GM23248 (cell line): ENCODE measurements around the gene WFDC1. TPM values are rescaled to one million over a fixed set of nuclear protein-coding genes. Genes with fewer than 3 reads are reported as not detected.

Experiments
- DNase-seq: peaks from one replicate; pipeline ENCODE4 v3.0.0-alpha.2; 2015
- H2AFZ ChIP-seq: fragments of 200-600 bp; sonication (generic); 2 replicates; pipeline ENCODE4 v1.6.1; 2016; ENCODE audit warnings: antibody characterized with exemption
- H3F3A ChIP-seq: fragments of 200-600 bp; sonication (generic); 2 replicates; pipeline ENCODE4 v1.6.1; 2016; ENCODE audit warnings: mild to moderate bottlenecking, antibody characterized with exemption, mixed run types; ENCODE audit not compliant: insufficient read depth
- H3K27ac ChIP-seq: fragments of 200-600 bp; sonication (generic); 2 replicates; pipeline ENCODE4 v1.5.1; 2016; ENCODE audit warnings: mild to moderate bottlenecking
- H3K27me3 ChIP-seq: fragments of 200-600 bp; sonication (generic); replicated peaks from 2 replicates; pipeline ENCODE4 v1.6.1; 2016; ENCODE audit warnings: mild to moderate bottlenecking; ENCODE audit not compliant: insufficient read depth
- H3K36me3 ChIP-seq: fragments of 200-600 bp; sonication (generic); 2 replicates; pipeline ENCODE4 v1.6.1; 2016; ENCODE audit warnings: low read depth, mild to moderate bottlenecking
- H3K4me1 ChIP-seq: fragments of 200-600 bp; sonication (generic); 2 replicates; pipeline ENCODE4 v1.6.1; 2016; ENCODE audit warnings: mild to moderate bottlenecking; ENCODE audit not compliant: insufficient read depth
- H3K4me2 ChIP-seq: fragments of 200-600 bp; sonication (generic); one replicate; pipeline ENCODE4 v1.6.1; 2016; ENCODE audit warnings: mild to moderate bottlenecking; ENCODE audit not compliant: unreplicated experiment
- H3K4me3 ChIP-seq: fragments of 200-600 bp; sonication (generic); 2 replicates; pipeline ENCODE4 v1.5.1; 2016; ENCODE audit warnings: mild to moderate bottlenecking
- H3K79me2 ChIP-seq: fragments of 200-600 bp; sonication (generic); 2 replicates; pipeline ENCODE4 v1.6.1; 2016; ENCODE audit warnings: mild to moderate bottlenecking; ENCODE audit not compliant: insufficient read depth
- H3K9ac ChIP-seq: fragments of 200-600 bp; sonication (generic); 2 replicates; pipeline ENCODE4 v1.6.1; 2016; ENCODE audit warnings: mild to moderate bottlenecking
- H3K9me2 ChIP-seq: fragments of 200-600 bp; sonication (generic); 2 replicates; pipeline ENCODE4 v1.6.1; 2016; ENCODE audit warnings: mixed run types, mild to moderate bottlenecking, moderate library complexity; ENCODE audit not compliant: insufficient read depth
- H3K9me3 ChIP-seq: fragments of 200-600 bp; sonication (generic); one replicate; pipeline ENCODE4 v1.6.1; 2017; ENCODE audit warnings: low read depth
- H4K20me1 ChIP-seq: fragments of 200-600 bp; sonication (generic); 2 replicates; pipeline ENCODE4 v1.6.0; 2016; ENCODE audit not compliant: insufficient read depth
- EZH2 ChIP-seq: fragments of 200-600 bp; sonication (generic); IDR thresholded peaks from 2 replicates; pipeline ENCODE4 v1.6.1; 2018; ENCODE audit warnings: antibody characterized with exemption, mild to moderate bottlenecking; ENCODE audit not compliant: insufficient read depth, poor library complexity, severe bottlenecking
- EZH2phosphoT487 ChIP-seq: fragments of 200-600 bp; sonication (generic); IDR thresholded peaks from 2 replicates; pipeline ENCODE4 v1.6.1; 2018; ENCODE audit warnings: antibody characterized with exemption, moderate library complexity, mild to moderate bottlenecking, low read depth; ENCODE audit not compliant: insufficient read depth
- WGBS, 2 experiments: methylation state at CpG; one replicate each; pipeline ENCODE4 v1.1.6; 2015 to 2017; ENCODE audit warnings: low lambda C conversion rate in 2 of 2, low coverage in 1 of 2; ENCODE audit errors: missing lambda C conversion rate in 2 of 2; 5-methylcytosine and 5-hydroxymethylcytosine counted together
- in situ Hi-C: fragments of 300-500 bp; cut with MboI; formaldehyde crosslinking; loops from 2 replicates; pipeline ENCODE4 v1.15.0; 2020
- polyA plus RNA-seq: library from polyadenylated mRNA; unstranded; fragments of >200 nt; fragmentation: Nextera tagmentation; extraction: Ambion mirVana; gene quantifications from 2 replicates; pipeline ENCODE4 v1.2.1, GENCODE V29; 2016
- total RNA-seq: library from RNA; depleted of rRNA; stranded (reverse); fragments of >200 nt; shearing (Covaris generic); gene quantifications from 2 replicates; pipeline ENCODE4 v1.2.3, GENCODE V29; 2014

The WFDC1 gene
- total and polyA plus RNA-seq, 2 experiments from 2014 or later, result 0.35 to 0.76 TPM

DNA sequence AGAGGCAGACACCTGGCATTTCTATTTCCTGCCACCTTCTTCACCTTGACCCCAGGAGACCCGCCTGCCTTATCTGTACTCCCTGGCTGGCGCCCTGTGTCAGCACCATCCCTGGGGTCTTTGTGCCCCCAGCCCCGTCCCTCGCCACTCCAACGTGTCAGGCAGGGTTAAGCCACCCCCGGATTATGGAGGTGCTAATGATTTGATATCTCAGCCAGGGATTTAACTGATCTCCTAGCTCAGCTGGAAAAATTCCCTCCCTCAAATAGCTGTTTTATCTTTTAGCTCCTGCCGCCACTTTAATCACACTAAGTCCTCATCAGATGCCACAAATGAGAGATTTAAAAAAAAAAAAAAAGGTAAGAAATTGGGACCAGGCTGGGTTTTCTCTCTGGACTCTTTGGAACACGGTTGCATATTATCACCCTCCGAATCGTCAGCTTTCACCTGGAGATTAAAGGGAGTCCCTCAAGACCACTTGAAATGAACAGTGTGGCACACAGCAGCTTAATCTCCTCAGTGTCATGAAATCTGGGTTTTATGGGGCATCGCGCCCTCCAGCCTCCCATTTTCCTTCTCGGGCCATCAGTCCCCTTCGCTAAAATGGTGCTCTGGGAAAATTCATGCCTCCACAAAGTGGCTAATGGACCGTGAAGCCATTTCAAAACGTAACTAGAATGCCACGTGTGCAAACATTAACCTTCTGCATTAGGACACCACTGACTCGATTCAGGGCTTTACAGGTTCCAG, 26.2 kb upstream of the WFDC1 start:
- 50 to 51% methylated on average over 18 of the region's 18 CpGs for WGBS, 2 experiments
- Histone ChIP-seq H4K20me1 (no peaks in the 10 kb centered on the region), H3K36me3 (no peaks in the 10 kb centered on the region), H2AFZ (no peak overlapping the region), H3K4me2 (no peak overlapping the region), H3F3A (no peaks in the 10 kb centered on the region), H3K9ac (no peak overlapping the region), H3K4me1 (no peaks in the 10 kb centered on the region), H3K9me3 (no peaks in the 10 kb centered on the region), H3K27ac (no peak overlapping the region), H3K9me2 (no peaks in the 10 kb centered on the region), H3K4me3 (no peak overlapping the region), H3K79me2 (no peaks in the 10 kb centered on the region), H3K27me3 (peaks cover 39% of the 10 kb centered on the region)
- DNase-seq, result no peak
- in situ Hi-C loops, result no loop called here
- TF ChIP-seq EZH2phosphoT487, result no peak
- no peak for TF ChIP-seq EZH2

DNA sequence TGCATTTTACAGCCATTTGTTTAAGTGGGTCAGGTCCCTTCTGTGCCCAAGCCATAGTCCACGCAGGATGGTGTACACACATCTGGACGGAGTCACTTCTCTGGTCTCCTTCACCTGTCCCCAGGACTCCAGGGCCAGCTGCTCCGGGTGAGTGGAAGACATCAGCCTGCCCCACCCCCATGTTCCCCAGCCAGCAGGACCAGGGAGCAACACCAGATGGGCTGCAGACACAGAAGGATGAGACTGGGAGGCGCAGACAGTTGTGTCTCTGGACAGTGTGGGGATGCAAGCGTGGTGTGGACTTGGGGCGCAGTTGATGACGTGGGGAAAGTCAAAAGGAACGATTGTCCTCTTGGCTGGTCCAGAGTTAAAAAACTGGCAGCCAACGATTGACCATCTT, 24.6 kb upstream of the WFDC1 start:
- H3K4me3 ChIP-seq, result no peak overlapping the region
- H3K36me3 ChIP-seq, result no peaks in the 10 kb centered on the region
- H3K9ac ChIP-seq, result no peak overlapping the region
- no peak for DNase-seq
- H3K9me3 ChIP-seq, result no peaks in the 10 kb centered on the region
- no peaks in the 10 kb centered on the region for H3K9me2 ChIP-seq
- no peak overlapping the region for H3K4me2 ChIP-seq
- no peaks in the 10 kb centered on the region for H3K79me2 ChIP-seq
- in situ Hi-C loops, result no loop called here
- H4K20me1 ChIP-seq, result no peaks in the 10 kb centered on the region
- no peak overlapping the region for H3K27ac ChIP-seq
- no peaks in the 10 kb centered on the region for H3F3A ChIP-seq
- H2AFZ ChIP-seq, result no peak overlapping the region
- no peak for TF ChIP-seq EZH2phosphoT487
- TF ChIP-seq EZH2, result no peak
- H3K27me3 ChIP-seq, result peaks cover 39% of the 10 kb centered on the region
- H3K4me1 ChIP-seq, result no peaks in the 10 kb centered on the region
- 6 to 7% methylated on average over 9 of the region's 9 CpGs for WGBS, 2 experiments

DNA sequence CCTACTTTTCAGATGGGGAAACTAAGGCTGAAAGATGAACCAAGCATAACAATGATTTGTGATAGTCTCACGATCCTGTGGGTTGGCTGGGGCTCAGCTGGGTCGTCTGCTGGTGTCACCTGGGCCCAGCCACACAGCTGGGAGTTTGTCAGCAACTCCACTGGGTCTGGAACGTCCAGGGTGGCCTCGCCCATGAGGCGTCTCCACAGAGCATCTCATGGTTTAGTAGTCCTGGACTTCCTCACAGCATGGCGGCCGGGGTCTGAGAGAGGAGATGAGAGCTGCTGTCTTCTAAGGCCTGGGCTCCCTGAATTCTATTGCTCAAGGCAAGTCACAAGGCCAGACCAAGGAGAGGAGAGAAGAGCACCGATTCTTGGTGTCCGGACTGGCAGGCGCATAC, 24.1 kb upstream of the WFDC1 start:
- WGBS, 2 experiments, result 46 to 54% methylated on average over 10 of the region's 10 CpGs
- in situ Hi-C loops, result no loop called here
- peaks cover 39% of the 10 kb centered on the region for H3K27me3 ChIP-seq

DNA sequence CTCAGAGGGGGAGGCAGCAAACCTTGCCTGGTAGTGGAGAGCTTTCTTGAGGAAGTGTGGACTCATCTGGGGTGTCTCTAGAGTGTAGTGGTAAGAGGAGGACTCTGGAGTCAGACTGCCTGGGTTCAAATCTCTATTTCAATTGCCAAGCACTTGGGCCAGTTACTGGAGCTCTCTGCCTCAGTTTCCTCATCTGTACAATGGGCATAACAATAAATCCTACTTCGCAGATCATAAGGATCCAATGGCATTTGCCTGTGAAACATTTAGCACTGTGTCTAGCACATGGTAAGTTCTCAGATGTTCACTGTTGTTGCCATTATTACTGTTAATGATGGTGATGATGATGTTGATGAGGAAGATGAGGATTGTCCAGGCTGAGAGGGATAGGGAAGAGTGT, 23.6 kb upstream of the WFDC1 start:
- H3K79me2 ChIP-seq, result no peaks in the 10 kb centered on the region
- no peak overlapping the region for H3K4me2 ChIP-seq
- H3F3A ChIP-seq, result no peaks in the 10 kb centered on the region
- peaks cover 39% of the 10 kb centered on the region for H3K27me3 ChIP-seq
- 27 to 40% methylated on average over 1 of the region's 1 CpG for WGBS, 2 experiments
- no peaks in the 10 kb centered on the region for H3K4me1 ChIP-seq
- no peak overlapping the region for H3K9ac ChIP-seq
- no peak overlapping the region for H2AFZ ChIP-seq
- no peaks in the 10 kb centered on the region for H3K9me2 ChIP-seq
- H3K27ac ChIP-seq, result no peak overlapping the region
- H3K9me3 ChIP-seq, result no peaks in the 10 kb centered on the region
- H3K4me3 ChIP-seq, result no peak overlapping the region
- no peaks in the 10 kb centered on the region for H3K36me3 ChIP-seq
- no peak for TF ChIP-seq EZH2
- TF ChIP-seq EZH2phosphoT487, result no peak
- in situ Hi-C loops, result no loop called here
- no peak for DNase-seq
- no peaks in the 10 kb centered on the region for H4K20me1 ChIP-seq

More for the DNA sequence above, 24.1 kb upstream of the WFDC1 start:
- DNase-seq, result no peak
- H3K4me2 ChIP-seq, result no peak overlapping the region
- no peak overlapping the region for H3K4me3 ChIP-seq
- TF ChIP-seq EZH2 (no peak), EZH2phosphoT487 (no peak)
- H4K20me1 ChIP-seq, result no peaks in the 10 kb centered on the region
- H3K36me3 ChIP-seq, result no peaks in the 10 kb centered on the region
- H3F3A ChIP-seq, result no peaks in the 10 kb centered on the region
- no peaks in the 10 kb centered on the region for H3K79me2 ChIP-seq
- no peak overlapping the region for H3K9ac ChIP-seq
- no peak overlapping the region for H3K27ac ChIP-seq
- no peak overlapping the region for H2AFZ ChIP-seq
- H3K4me1 ChIP-seq, result no peaks in the 10 kb centered on the region
- no peaks in the 10 kb centered on the region for H3K9me3 ChIP-seq
- H3K9me2 ChIP-seq, result no peaks in the 10 kb centered on the region
